ENCODE results near the gene CCNK. TPM values are rescaled to one million over a fixed set of nuclear protein-coding genes. Genes with fewer than 3 reads are reported as not detected.

The CCNK gene
- total RNA-seq, 1 experiment from 2014 or later: 80.1 TPM

GRCh38 chr14:99447739-99448138, 33.5 kb upstream of the CCNK start:
- Mint-ChIP-seq H3K36me3 (ENCODE audit: insufficient read depth in 1 of 3, low read depth in 3 of 3) (peaks cover 18 to 42% (median 40%) of the 10 kb centered on the region in 3 experiments), H3K27ac (no peak overlapping the region), H3K4me1 (no peaks in the 10 kb centered on the region), H3K9me3 (no peaks in the 10 kb centered on the region), H3K4me3 (no peak overlapping the region), H3K27me3 (ENCODE audit: low read depth) (no peaks in the 10 kb centered on the region)
- H3K79me2 ChIP-seq (ENCODE audit: insufficient read depth, low read length): no peaks in the 10 kb centered on the region
- no peak overlapping the region for H3K4me2 ChIP-seq (ENCODE audit: insufficient read depth, insufficient read length, low read length)
- H3K56ac ChIP-seq (ENCODE audit: insufficient read length, low read depth, low read length): no peak overlapping the region
- no peak overlapping the region for H3K9ac ChIP-seq (ENCODE audit: extremely low read depth, insufficient read length, low read length)
- no peak overlapping the region for H2BK12ac ChIP-seq (ENCODE audit: insufficient read length, low read depth, low read length)
- no peak overlapping the region for H4K91ac ChIP-seq (ENCODE audit: insufficient read length, low read depth, low read length)
- H3K14ac ChIP-seq (ENCODE audit: insufficient read depth, low read length): no peak overlapping the region
- H3K27me3 ChIP-seq (ENCODE audit: insufficient read depth, low read length): no peaks in the 10 kb centered on the region
- H2BK15ac ChIP-seq (ENCODE audit: low read depth, low read length): no peak overlapping the region
- H3K18ac ChIP-seq (ENCODE audit: insufficient read length, low read depth, low read length): no peak overlapping the region
- no peaks in the 10 kb centered on the region for H3K4me1 ChIP-seq (ENCODE audit: insufficient read depth, low read length)
- no peaks in the 10 kb centered on the region for H3K79me1 ChIP-seq (ENCODE audit: insufficient read depth, low read depth, low read length, poor library complexity, severe bottlenecking)
- H3K27ac ChIP-seq (ENCODE audit: insufficient read length, low read depth, low read length): no peak overlapping the region
- no CpG with 5 or more reads among the region's 4 CpGs for WGBS (ENCODE audit: extremely low coverage, insufficient read length, low lambda C conversion rate)
- H4K5ac ChIP-seq (ENCODE audit: insufficient read length, low read depth, low read length): no peak overlapping the region
- H2AK5ac ChIP-seq (ENCODE audit: insufficient read length, low read length): no peak overlapping the region
- H3T11ph ChIP-seq (ENCODE audit: low read length): no peak overlapping the region
- H2BK20ac ChIP-seq (ENCODE audit: low read depth, low read length, poor library complexity, severe bottlenecking): no peak overlapping the region
- no peaks in the 10 kb centered on the region for H3K23me2 ChIP-seq (ENCODE audit: insufficient read length, low read depth, low read length, poor library complexity, severe bottlenecking)
- H4K20me1 ChIP-seq (ENCODE audit: control insufficient read depth, insufficient read depth, insufficient read length): no peaks in the 10 kb centered on the region
- H3K9me3 ChIP-seq (ENCODE audit: control insufficient read depth, low read depth, low read length): no peaks in the 10 kb centered on the region
- H4K8ac ChIP-seq (replicated peaks; ENCODE audit: insufficient read length, low read depth, low read length): no peak overlapping the region
- no peak overlapping the region for H2BK5ac ChIP-seq (ENCODE audit: insufficient read length, low read length)
- no peak for DNase-seq
- H3K4ac ChIP-seq (ENCODE audit: low read depth, low read length): no peak overlapping the region
- no peak overlapping the region for H2BK120ac ChIP-seq (ENCODE audit: low read depth, low read length, poor library complexity, severe bottlenecking)
- no peak overlapping the region for H2AFZ ChIP-seq (ENCODE audit: low read length)
- TF ChIP-seq CTCF (conservative IDR thresholded peaks at IDR 0.05): no peak
- H3K23ac ChIP-seq (ENCODE audit: insufficient read length, low read depth, low read length): no peak overlapping the region
